HCT116 (cell line): ENCODE data around the gene UVSSA.

ENCODE experiments used
- CTCF ChIP-seq, 3 experiments: fragments of 200-600 bp in 1 of 3; sonication (generic) in 1 of 3; IDR thresholded peaks in 2 of 3; conservative IDR thresholded peaks in 1 of 3; 2 replicates each; pipeline ENCODE4 v1.5.1; 2012 to 2017; ENCODE audit warnings: low read depth in 2 of 3, low read length in 2 of 3, antibody characterized with exemption in 1 of 3, borderline replicate concordance in 1 of 3, control low read depth in 1 of 3, mild to moderate bottlenecking in 1 of 3, mixed read lengths in 1 of 3, mixed run types in 1 of 3, moderate library complexity in 1 of 3; ENCODE audit not compliant: insufficient read depth in 1 of 3
- EGR1 ChIP-seq: IDR thresholded peaks from 2 replicates; pipeline ENCODE4 v1.6.1; 2012; ENCODE audit warnings: low read depth
- EZH2phosphoT487 ChIP-seq: fragments of 200-600 bp; IDR thresholded peaks from 2 replicates; pipeline ENCODE4 v1.6.1; 2018; ENCODE audit warnings: antibody characterized with exemption, borderline replicate concordance
- MAX ChIP-seq: IDR thresholded peaks from 2 replicates; pipeline ENCODE4 v1.6.1; 2012
- POLR2A ChIP-seq: IDR thresholded peaks from 2 replicates; pipeline ENCODE4 v1.7.0; 2011; ENCODE audit warnings: borderline replicate concordance; ENCODE audit not compliant: insufficient read depth, insufficient read length; ENCODE audit errors: extremely low read depth
- POLR2AphosphoS5 ChIP-seq: IDR thresholded peaks from 2 replicates; pipeline ENCODE4 v1.6.1; 2011; ENCODE audit warnings: mild to moderate bottlenecking, low read depth, low read length, moderate library complexity
- RAD21 ChIP-seq: IDR thresholded peaks from 2 replicates; pipeline ENCODE4 v1.6.1; 2012; ENCODE audit warnings: low read depth, mild to moderate bottlenecking
- REST ChIP-seq: IDR thresholded peaks from 2 replicates; pipeline ENCODE4 v1.6.1; 2012; ENCODE audit warnings: low read depth
- SP1 ChIP-seq: IDR thresholded peaks from 2 replicates; pipeline ENCODE4 v1.6.1; 2012; ENCODE audit warnings: low read depth
- YY1 ChIP-seq: IDR thresholded peaks from 2 replicates; pipeline ENCODE4 v1.6.1; 2011; ENCODE audit warnings: low read length, low read depth, moderate library complexity, mild to moderate bottlenecking; ENCODE audit not compliant: insufficient replicate concordance; ENCODE audit errors: extremely low read depth
- ZBTB33 ChIP-seq: IDR thresholded peaks from 2 replicates; pipeline ENCODE4 v1.6.1; 2011; ENCODE audit warnings: mild to moderate bottlenecking, low read length, moderate library complexity; ENCODE audit not compliant: insufficient replicate concordance; ENCODE audit errors: extremely low read depth
- ZNF274 ChIP-seq: fragments of 200-500 bp; sonication (Bioruptor generic); IDR thresholded peaks from 2 replicates; pipeline ENCODE4 v1.6.1; 2014; ENCODE audit warnings: mild to moderate bottlenecking, low read depth, low read length, inconsistent platforms

GRCh38 chr4:1366371-1367229 lies 19.6 kb downstream of the UVSSA start:
- no peak for TF ChIP-seq ZNF274
- no peak for TF ChIP-seq POLR2AphosphoS5
- TF ChIP-seq RAD21: no peak
- TF ChIP-seq EGR1: no peak
- TF ChIP-seq YY1: no peak
- no peak for TF ChIP-seq EZH2phosphoT487
- TF ChIP-seq CTCF (IDR thresholded peaks at IDR 0.05 in 2 of 3, conservative IDR thresholded peaks at IDR 0.05 in 1 of 3; ENCODE audit: borderline replicate concordance in 1 of 3, insufficient read depth in 1 of 3, low read depth in 2 of 3, low read length in 2 of 3): no peak
- no peak for TF ChIP-seq MAX
- no peak for TF ChIP-seq ZBTB33
- no peak for TF ChIP-seq POLR2A
- TF ChIP-seq SP1: no peak
- TF ChIP-seq REST: no peak
